ENCODE data around the gene MGAT4D.
"Not testable (repeated sequence)": the region's sequence is repeated elsewhere in the genome, so short reads cannot be mapped to it uniquely, and the experiment has no call there.

MGAT4D gene

DNA sequence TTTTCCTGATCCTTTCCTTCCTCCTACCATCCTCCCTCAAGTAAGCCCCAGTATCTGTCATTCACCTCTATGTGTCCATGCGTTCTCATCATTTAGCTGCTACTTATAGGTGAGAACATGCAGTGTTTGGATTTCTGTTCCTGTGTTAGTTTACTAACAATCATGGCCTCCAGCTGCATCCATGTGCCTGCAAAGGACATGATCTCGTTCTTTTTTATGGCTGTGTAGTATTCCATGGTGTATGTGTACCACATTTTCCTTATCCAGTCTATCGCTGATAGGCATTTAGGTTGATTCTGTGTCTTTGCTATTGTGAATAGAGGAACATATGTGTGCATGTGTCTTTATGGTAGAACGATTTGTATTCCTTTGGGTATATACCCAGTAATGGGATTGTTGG, 53.7 kb downstream of the MGAT4D start:
- not testable (repeated sequence) for H3K4me3 ChIP-seq (ENCODE audit: low read depth, low read length)

GRCh38 chr4:140439644-140440142, 58.4 kb downstream of the MGAT4D start:
- no peak overlapping the region for H3K4me3 ChIP-seq (ENCODE audit: low read depth, low read length)

- H3K4me3 ChIP-seq (ENCODE audit: low read depth, low read length) = peak overlapping the region; percentile 25
Observed at GRCh38 chr4:140427919-140428471, 70.1 kb downstream of the MGAT4D start.

DNA sequence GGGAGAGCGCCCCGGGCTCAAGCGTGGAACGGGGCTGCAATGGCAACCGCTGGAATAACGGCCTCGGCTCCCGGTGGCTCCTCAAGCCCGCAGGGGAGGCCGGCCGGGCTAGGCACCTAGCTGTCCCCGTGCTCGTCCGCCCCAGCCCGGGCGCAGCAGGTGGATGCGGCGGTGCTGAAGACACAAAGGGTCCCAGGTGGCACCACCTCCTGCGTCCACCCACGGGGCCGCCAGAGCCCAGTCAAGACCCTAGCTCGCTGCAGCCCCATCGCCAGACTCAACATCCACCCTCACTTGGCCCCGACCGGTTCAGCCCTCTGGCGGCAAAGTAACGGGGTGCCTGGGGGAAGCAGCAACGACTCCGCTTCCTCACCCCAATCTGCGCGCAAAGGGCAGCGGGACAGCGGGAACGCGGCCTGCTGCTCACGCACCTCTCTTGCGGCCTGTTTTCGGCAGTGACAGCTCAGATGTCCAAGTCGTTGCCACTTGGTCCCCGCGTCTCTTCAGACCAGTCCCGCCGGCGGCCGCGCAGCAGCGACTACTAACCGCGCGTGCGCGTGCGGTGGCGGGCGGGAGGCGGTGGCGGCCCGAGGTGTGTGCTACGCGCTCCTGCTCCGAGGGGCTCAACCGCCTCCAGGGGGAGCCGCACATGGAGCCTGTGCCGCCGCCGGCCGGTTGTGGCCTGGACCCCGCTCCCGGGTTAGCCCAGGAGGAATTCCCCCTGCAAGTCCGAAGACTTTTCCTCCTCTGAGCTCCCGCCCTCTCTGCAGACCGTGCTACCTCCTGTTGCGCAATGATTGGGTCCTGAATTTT, 70.8 kb downstream of the MGAT4D start, which contains the start of gene CLGN:
Gene CLGN, minus strand, starts transcription at position 543 of the 813 bp plus-strand sequence. CDS start 14,570 bp downstream, outside the sequence.
- peak within 1 kb of the TSS; percentile 40 for H3K4me3 ChIP-seq (ENCODE audit: low read depth, low read length)

DNA sequence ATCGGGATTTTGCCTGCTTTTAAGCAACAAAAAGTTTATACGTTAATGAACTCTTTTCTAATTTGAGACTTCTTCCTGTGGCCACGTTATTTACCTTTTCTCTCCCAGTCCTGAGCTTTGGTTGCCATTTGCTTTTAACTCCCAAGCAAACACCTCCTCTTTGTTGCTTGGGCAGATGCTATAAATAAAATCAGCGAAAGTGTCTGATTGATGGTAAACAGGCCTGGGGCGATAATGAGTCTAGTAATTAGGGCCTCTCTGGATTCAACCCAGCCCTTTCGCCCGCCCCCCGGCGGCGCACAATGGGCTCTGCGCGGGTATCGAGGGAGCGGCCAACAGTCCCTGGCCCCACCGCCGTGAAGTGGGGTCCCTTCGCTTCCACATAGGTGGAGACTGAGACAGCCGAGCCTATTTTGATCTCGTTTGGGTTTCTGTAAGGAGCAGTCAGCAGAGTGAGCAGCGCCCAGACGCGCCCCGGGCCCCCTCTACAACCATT, 71.4 kb downstream of the MGAT4D start:
- H3K4me3 ChIP-seq (ENCODE audit: low read depth, low read length) = peak overlapping the region; percentile 40

DNA sequence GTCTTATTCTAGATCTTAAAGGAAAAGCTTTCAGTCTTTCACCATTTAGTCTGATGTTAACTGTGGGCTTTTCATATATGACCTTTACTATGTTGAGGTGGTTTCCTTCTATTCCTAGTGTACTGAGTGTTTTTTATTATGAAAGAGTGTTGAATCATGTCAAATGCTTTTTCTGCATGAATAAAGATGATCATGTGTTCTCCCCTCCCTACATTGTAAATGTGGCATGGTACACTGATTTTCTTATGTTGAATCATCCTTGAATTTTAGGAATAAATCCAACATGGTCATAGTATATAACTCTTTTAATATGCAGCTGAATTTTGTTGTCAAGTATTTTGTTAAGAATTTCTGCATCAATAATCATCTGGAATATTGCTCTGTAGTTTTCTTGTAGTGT, 75.0 kb downstream of the MGAT4D start:
- H3K4me3 ChIP-seq (ENCODE audit: low read depth, low read length) = no peak overlapping the region

DNA sequence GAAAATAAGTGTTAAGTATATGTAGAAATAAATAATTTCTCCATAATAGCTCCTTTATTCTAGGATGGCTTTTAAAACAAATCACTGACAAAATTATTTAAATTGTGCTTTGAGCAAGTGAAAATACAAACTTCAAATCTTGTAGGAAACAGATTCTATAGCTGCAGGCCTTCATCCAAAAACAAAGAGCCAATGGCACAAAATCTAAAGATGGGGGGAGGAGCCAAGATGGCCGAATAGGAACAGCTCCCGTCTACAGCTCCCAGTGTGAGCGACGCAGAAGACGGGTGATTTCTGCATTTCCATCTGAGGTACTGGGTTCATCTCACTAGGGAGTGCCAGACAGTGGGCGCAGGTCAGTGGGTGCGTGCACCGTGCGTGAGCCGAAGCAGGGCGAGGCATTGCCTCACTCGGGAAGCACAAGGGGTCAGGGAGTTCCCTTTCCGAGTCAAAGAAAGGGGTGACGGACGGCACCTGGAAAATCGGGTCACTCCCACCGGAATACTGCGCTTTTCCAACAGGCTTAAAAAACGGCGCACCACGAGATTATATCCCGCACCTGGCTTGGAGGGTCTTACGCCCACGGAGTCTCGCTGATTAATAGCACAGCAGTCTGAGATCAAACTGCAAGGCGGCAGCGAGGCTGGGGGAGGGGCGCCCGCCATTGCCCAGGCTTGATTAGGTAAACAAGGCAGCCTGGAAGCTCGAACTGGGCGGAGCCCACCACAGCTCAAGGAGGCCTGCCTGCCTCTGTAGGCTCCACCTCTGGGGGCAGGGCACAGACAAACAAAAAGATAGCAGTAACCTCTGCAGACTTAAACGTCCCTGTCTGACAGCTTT, 84.7 kb downstream of the MGAT4D start:
- not testable (repeated sequence) for H3K4me3 ChIP-seq (ENCODE audit: low read depth, low read length)

- no peak overlapping the region for H3K4me3 ChIP-seq (ENCODE audit: low read depth, low read length)
Observed at GRCh38 chr4:140408974-140409373, 89.1 kb downstream of the MGAT4D start.

GRCh38 chr4:140406292-140406691, 91.8 kb downstream of the MGAT4D start:
- H3K4me3 ChIP-seq (ENCODE audit: low read depth, low read length) = no peak overlapping the region

DNA sequence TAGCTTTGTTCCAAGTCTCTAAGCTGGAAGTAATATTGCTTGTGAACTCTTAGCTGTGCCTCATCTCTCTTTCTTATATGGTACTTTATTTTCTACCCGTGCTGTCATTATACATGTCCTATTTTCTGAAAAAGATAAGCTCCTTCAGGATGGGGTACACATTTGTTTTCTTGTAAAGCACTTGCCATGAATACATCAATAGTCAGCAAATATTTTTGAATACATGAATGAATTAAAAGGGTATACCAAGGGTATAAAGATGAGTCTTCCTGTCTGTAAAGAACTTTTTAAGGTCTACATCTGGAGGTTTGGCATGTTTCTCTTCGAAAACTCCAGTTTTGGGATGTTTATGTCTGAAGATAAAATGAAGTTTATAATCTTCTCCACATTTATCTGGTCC, 98.0 kb downstream of the MGAT4D start:
- H3K4me3 ChIP-seq (ENCODE audit: low read depth, low read length) = no peak overlapping the region

DNA sequence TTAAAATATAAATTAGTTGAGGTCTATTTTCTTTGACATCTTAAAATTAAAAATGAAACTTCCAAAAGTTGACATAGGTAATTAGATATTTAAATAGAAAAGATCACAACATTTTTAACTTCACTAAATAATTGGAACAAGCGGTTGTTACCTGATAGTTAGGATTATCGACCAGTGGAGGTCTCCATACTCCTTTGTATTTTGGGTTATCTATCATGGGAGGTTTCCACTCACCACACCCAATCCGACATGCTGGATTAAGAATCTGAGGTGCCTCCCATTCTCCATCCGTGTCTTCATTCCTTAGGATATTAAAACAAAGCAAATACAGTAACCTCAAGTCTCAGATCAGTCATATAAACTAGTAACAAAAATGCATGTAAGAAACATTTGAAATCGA, 102.4 kb downstream of the MGAT4D start:
- H3K4me3 ChIP-seq (ENCODE audit: low read depth, low read length) = no peak overlapping the region

Measured in iPS-11a (cell line).